ENCODE results near the gene HBM.
A peak's percentile ranks its signal among the peaks of the same experiment; 100 is the strongest.
"Not testable (repeated sequence)": the region's sequence is repeated elsewhere in the genome, so short reads cannot be mapped to it uniquely, and the experiment has no call there.

HBM gene

DNA sequence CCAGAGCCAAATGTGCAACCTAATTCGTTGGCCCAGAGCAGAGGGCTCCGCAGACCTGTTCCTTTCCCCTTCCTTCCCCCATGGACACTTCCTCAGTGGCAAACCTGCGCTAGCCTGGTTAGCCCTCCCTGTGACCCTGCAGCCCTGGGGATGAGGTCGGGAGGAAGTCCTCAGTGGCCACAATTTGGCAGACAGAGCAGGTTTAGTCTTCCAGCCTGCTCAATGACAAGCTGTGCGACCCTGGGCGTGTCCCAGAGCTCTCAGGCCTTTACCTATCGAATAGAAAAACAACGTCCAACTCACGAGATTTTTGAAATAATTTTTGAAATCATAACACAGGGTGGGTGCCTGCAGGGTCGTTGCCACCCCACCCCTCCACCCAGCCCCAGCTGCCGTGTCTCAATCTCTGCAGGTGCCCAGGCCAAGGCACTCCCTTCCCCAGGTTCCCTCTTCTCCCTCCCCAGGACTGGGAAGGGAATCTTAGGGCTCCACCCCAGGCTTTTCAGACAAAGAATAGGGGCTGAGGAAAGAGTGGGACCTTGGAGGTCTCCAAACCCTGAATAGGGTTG is 1.4 kb downstream of the HBM start:
- Histone ChIP-seq H3K4me1 (peaks cover 5% of the 10 kb centered on the region), H3K27me3 (peaks cover 51% of the 10 kb centered on the region), H3K4me3 (ENCODE audit: low read depth, low read length) (no peak overlapping the region), H3K36me3 (no peaks in the 10 kb centered on the region), H3K9me3 (no peaks in the 10 kb centered on the region)
- no peak for DNase-seq
- TF ChIP-seq, protein P1, sequence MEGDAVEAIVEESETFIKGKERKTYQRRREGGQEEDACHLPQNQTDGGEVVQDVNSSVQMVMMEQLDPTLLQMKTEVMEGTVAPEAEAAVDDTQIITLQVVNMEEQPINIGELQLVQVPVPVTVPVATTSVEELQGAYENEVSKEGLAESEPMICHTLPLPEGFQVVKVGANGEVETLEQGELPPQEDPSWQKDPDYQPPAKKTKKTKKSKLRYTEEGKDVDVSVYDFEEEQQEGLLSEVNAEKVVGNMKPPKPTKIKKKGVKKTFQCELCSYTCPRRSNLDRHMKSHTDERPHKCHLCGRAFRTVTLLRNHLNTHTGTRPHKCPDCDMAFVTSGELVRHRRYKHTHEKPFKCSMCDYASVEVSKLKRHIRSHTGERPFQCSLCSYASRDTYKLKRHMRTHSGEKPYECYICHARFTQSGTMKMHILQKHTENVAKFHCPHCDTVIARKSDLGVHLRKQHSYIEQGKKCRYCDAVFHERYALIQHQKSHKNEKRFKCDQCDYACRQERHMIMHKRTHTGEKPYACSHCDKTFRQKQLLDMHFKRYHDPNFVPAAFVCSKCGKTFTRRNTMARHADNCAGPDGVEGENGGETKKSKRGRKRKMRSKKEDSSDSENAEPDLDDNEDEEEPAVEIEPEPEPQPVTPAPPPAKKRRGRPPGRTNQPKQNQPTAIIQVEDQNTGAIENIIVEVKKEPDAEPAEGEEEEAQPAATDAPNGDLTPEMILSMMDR (IDR thresholded peaks at IDR 0.05; ENCODE audit: low read depth, low read length), result no peak

GRCh38 chr16:168424-168823 is 2.6 kb downstream of the HBM start:
- no peak overlapping the region for H3K4me3 ChIP-seq (ENCODE audit: low read depth, low read length)
- H3K9me3 ChIP-seq, result no peaks in the 10 kb centered on the region
- peaks cover 54% of the 10 kb centered on the region for H3K27me3 ChIP-seq
- no peaks in the 10 kb centered on the region for H3K36me3 ChIP-seq
- peak; percentile 42 for DNase-seq
- TF ChIP-seq, protein P1 (IDR thresholded peaks at IDR 0.05; ENCODE audit: low read depth, low read length), result no peak
- H3K4me1 ChIP-seq, result peaks cover 5% of the 10 kb centered on the region

- no peaks in the 10 kb centered on the region for H3K36me3 ChIP-seq
- H3K27me3 ChIP-seq, result peaks cover 57% of the 10 kb centered on the region
- H3K4me1 ChIP-seq, result peaks cover 5% of the 10 kb centered on the region
- H3K4me3 ChIP-seq (ENCODE audit: low read depth, low read length), result no peak overlapping the region
- no peaks in the 10 kb centered on the region for H3K9me3 ChIP-seq
- DNase-seq, result no peak
- TF ChIP-seq, protein P1 (IDR thresholded peaks at IDR 0.05; ENCODE audit: low read depth, low read length), result no peak
These were observed 3.2 kb downstream of the HBM start for GRCh38 chr16:169014-169413.

GRCh38 chr16:170088-170507 is 4.3 kb downstream of the HBM start:
- not testable (repeated sequence) for H3K36me3 ChIP-seq; DNase-seq; H3K4me1 ChIP-seq; H3K9me3 ChIP-seq; H3K4me3 ChIP-seq (ENCODE audit: low read depth, low read length)
- peaks cover 62% of the 10 kb centered on the region for H3K27me3 ChIP-seq

DNA sequence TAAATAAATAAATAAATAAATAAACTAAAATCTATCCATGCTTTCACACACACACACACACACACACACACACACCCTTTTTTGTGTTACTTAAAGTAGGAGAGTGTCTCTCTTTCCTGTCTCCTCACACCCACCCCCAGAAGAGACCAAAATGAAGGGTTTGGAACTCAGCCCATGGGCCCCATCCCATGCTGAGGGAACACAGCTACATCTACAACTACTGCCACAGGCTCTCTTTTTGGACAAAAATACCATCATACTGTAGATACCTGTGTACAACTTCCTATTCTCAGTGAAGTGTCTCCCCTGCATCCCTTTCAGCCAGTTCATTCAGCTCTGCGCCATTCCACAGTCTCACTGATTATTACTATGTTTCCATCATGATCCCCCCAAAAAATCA is 5.0 kb downstream of the HBM start:
- TF ChIP-seq, protein P1 (IDR thresholded peaks at IDR 0.05; ENCODE audit: low read depth, low read length), result no peak
- no peaks in the 10 kb centered on the region for H3K4me1 ChIP-seq
- no peaks in the 10 kb centered on the region for H3K9me3 ChIP-seq
- no peak overlapping the region for H3K4me3 ChIP-seq (ENCODE audit: low read depth, low read length)
- peaks cover 62% of the 10 kb centered on the region for H3K27me3 ChIP-seq
- no peak for DNase-seq
- no peaks in the 10 kb centered on the region for H3K36me3 ChIP-seq

DNA sequence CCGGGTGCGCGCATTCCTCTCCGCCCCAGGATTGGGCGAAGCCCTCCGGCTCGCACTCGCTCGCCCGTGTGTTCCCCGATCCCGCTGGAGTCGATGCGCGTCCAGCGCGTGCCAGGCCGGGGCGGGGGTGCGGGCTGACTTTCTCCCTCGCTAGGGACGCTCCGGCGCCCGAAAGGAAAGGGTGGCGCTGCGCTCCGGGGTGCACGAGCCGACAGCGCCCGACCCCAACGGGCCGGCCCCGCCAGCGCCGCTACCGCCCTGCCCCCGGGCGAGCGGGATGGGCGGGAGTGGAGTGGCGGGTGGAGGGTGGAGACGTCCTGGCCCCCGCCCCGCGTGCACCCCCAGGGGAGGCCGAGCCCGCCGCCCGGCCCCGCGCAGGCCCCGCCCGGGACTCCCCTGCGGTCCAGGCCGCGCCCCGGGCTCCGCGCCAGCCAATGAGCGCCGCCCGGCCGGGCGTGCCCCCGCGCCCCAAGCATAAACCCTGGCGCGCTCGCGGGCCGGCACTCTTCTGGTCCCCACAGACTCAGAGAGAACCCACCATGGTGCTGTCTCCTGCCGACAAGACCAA is 6.7 kb downstream of the HBM start, which contains the start of gene HBA2:
HBA2 (plus strand) TSS at position 503 of the 568 bp plus-strand sequence; CDS start at position 540, 37 bp downstream.
- H3K4me1 ChIP-seq; H3K36me3 ChIP-seq; H3K9me3 ChIP-seq; DNase-seq; H3K4me3 ChIP-seq (ENCODE audit: low read depth, low read length): not testable (repeated sequence)
- H3K27me3 ChIP-seq, result peaks cover 51% of the 10 kb centered on the region

DNA sequence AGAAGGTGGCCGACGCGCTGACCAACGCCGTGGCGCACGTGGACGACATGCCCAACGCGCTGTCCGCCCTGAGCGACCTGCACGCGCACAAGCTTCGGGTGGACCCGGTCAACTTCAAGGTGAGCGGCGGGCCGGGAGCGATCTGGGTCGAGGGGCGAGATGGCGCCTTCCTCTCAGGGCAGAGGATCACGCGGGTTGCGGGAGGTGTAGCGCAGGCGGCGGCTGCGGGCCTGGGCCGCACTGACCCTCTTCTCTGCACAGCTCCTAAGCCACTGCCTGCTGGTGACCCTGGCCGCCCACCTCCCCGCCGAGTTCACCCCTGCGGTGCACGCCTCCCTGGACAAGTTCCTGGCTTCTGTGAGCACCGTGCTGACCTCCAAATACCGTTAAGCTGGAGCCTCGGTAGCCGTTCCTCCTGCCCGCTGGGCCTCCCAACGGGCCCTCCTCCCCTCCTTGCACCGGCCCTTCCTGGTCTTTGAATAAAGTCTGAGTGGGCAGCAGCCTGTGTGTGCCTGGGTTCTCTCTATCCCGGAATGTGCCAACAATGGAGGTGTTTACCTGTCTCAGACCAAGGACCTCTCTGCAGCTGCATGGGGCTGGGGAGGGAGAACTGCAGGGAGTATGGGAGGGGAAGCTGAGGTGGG is 7.6 kb downstream of the HBM start:
- not testable (repeated sequence) for H3K4me3 ChIP-seq (ENCODE audit: low read depth, low read length); H3K9me3 ChIP-seq; H3K36me3 ChIP-seq; DNase-seq; H3K4me1 ChIP-seq
- peaks cover 51% of the 10 kb centered on the region for H3K27me3 ChIP-seq

DNA sequence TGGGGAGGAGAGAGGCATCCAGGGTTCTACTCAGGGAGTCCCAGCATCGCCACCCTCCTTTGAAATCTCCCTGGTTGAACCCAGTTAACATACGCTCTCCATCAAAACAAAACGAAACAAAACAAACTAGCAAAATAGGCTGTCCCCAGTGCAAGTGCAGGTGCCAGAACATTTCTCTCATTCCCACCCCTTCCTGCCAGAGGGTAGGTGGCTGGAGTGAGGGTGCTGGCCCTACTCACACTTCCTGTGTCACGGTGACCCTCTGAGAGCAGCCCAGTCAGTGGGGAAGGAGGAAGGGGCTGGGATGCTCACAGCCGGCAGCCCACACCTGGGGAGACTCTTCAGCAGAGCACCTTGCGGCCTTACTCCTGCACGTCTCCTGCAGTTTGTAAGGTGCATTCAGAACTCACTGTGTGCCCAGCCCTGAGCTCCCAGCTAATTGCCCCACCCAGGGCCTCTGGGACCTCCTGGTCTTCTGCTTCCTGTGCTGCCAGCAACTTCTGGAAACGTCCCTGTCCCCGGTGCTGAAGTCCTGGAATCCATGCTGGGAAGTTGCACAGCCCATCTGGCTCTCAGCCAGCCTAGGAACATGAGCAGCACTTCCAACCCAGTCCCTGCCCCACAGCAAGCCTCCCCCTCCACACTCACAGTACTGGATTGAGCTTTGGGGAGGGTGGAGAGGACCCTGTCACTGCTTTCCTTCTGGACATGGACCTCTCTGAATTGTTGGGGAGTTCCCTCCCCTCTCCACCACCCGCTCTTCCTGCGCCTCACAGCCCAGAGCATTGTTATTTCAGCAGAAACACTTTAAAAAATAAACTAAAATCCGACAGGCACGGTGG is 8.4 kb downstream of the HBM start:
- H3K9me3 ChIP-seq, DNase-seq: not testable (repeated sequence)

More for the DNA sequence above, 8.4 kb downstream of the HBM start:
- not testable (repeated sequence) for H3K4me1 ChIP-seq; H3K4me3 ChIP-seq (ENCODE audit: low read depth, low read length); H3K36me3 ChIP-seq
- H3K27me3 ChIP-seq, result peaks cover 59% of the 10 kb centered on the region
